ENCODE data around the gene ZCCHC24. TPM values are rescaled to one million over a fixed set of nuclear protein-coding genes. Genes with fewer than 3 reads are reported as not detected.

Gene ZCCHC24
- total RNA-seq, 1 experiment from 2014 or later: 3.8 TPM

DNA sequence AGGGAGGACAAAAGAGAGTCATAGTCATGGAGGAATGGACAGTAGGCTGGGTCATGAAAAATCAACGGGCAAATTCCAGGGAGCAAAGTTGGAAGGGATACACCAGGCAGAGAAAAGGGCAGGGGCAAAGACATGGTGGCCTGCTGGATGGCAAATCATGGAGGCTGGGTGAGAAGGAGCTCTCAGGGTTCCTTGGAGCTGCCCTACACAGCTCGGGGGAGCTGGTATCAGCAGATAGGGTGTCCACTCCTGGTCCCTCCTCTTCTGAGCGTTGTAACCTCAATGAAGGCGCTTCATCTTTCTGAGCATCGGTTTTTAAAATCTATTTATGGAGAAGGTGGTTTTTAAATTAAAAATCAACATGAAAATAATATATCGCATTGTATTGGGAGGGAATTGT, 39.1 kb upstream of the ZCCHC24 start:
- Histone ChIP-seq H3K23ac (ENCODE audit: insufficient read length, low read depth, low read length) (no peak overlapping the region), H4K20me1 (ENCODE audit: control insufficient read depth, insufficient read depth, insufficient read length) (no peaks in the 10 kb centered on the region), H3K79me2 (ENCODE audit: insufficient read depth, low read length) (no peaks in the 10 kb centered on the region), H3K4ac (ENCODE audit: low read depth, low read length) (no peak overlapping the region), H2BK15ac (ENCODE audit: low read depth, low read length) (no peak overlapping the region), H3K14ac (ENCODE audit: insufficient read depth, low read length) (no peak overlapping the region), H3K9ac (ENCODE audit: extremely low read depth, insufficient read length, low read length) (no peak overlapping the region), H3K23me2 (ENCODE audit: insufficient read length, low read depth, low read length, poor library complexity, severe bottlenecking) (no peaks in the 10 kb centered on the region), H3K27ac (ENCODE audit: insufficient read length, low read depth, low read length) (no peak overlapping the region), H2BK20ac (ENCODE audit: low read depth, low read length, poor library complexity, severe bottlenecking) (no peak overlapping the region), H3K56ac (ENCODE audit: insufficient read length, low read depth, low read length) (no peak overlapping the region), H2BK120ac (ENCODE audit: low read depth, low read length, poor library complexity, severe bottlenecking) (no peak overlapping the region), H4K8ac (replicated peaks; ENCODE audit: insufficient read length, low read depth, low read length) (no peak overlapping the region), H2BK12ac (ENCODE audit: insufficient read length, low read depth, low read length) (no peak overlapping the region), H3T11ph (ENCODE audit: low read length) (no peak overlapping the region), H2AK5ac (ENCODE audit: insufficient read length, low read length) (no peak overlapping the region), H2BK5ac (ENCODE audit: insufficient read length, low read length) (no peak overlapping the region), H3K4me2 (ENCODE audit: insufficient read depth, insufficient read length, low read length) (no peak overlapping the region), H2AFZ (ENCODE audit: low read length) (no peak overlapping the region), H3K79me1 (ENCODE audit: insufficient read depth, low read depth, low read length, poor library complexity, severe bottlenecking) (no peaks in the 10 kb centered on the region), H4K91ac (ENCODE audit: insufficient read length, low read depth, low read length) (no peak overlapping the region), H3K18ac (ENCODE audit: insufficient read length, low read depth, low read length) (no peak overlapping the region), H3K4me1 (ENCODE audit: insufficient read depth, low read length) (no peaks in the 10 kb centered on the region; the same call in 1 of the 2 replicates), H3K27me3 (ENCODE audit: insufficient read depth, low read length) (no peaks in the 10 kb centered on the region), H3K9me3 (ENCODE audit: control insufficient read depth, low read depth, low read length) (no peaks in the 10 kb centered on the region), H4K5ac (ENCODE audit: insufficient read length, low read depth, low read length) (no peak overlapping the region)
- Mint-ChIP-seq H3K9me3 (peaks cover 0 to under 1% of the 10 kb centered on the region in 2 experiments; a peak in 1 of 5 replicates), H3K4me3 (no peak overlapping the region), H3K27ac (no peak overlapping the region), H3K36me3 (ENCODE audit: insufficient read depth in 1 of 3, low read depth in 3 of 3) (no peaks in the 10 kb centered on the region), H3K4me1 (peaks cover 0 to 12% of the 10 kb centered on the region in 2 experiments), H3K27me3 (ENCODE audit: low read depth) (peaks cover 13% of the 10 kb centered on the region)
- WGBS (ENCODE audit: extremely low coverage, insufficient read length, low lambda C conversion rate): 100% methylated on average over 1 of the region's 6 CpGs
- peak; percentile 14 for DNase-seq
- TF ChIP-seq, protein P1, sequence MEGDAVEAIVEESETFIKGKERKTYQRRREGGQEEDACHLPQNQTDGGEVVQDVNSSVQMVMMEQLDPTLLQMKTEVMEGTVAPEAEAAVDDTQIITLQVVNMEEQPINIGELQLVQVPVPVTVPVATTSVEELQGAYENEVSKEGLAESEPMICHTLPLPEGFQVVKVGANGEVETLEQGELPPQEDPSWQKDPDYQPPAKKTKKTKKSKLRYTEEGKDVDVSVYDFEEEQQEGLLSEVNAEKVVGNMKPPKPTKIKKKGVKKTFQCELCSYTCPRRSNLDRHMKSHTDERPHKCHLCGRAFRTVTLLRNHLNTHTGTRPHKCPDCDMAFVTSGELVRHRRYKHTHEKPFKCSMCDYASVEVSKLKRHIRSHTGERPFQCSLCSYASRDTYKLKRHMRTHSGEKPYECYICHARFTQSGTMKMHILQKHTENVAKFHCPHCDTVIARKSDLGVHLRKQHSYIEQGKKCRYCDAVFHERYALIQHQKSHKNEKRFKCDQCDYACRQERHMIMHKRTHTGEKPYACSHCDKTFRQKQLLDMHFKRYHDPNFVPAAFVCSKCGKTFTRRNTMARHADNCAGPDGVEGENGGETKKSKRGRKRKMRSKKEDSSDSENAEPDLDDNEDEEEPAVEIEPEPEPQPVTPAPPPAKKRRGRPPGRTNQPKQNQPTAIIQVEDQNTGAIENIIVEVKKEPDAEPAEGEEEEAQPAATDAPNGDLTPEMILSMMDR (conservative IDR thresholded peaks at IDR 0.05): no peak
